Panc1 (cell line): ENCODE results near the gene ABL1. TPM values are rescaled to one million over a fixed set of nuclear protein-coding genes. Genes with fewer than 3 reads are reported as not detected.

Source experiments
- ATAC-seq: fragments of 200-7000 bp; cut with Tn5 transposase; 2 replicates; pipeline ENCODE4 v1.9.1; 2020; ENCODE audit warnings: mild to moderate bottlenecking, moderate library complexity
- BruUV-seq: library from RNA; stranded (reverse); fragments of 400-500 nt; replicated peaks from 2 replicates; lab custom pipeline; 2021; lab: Mats Ljungman, UMichigan
- CTCF ChIA-PET: fragments of 300-600 bp; sonication (Branson Sonifier 250); formaldehyde crosslinking; loops from one replicate; lab custom pipeline; 2022; ENCODE audit warnings: antibody characterized with exemption; lab: Charles Lee
- POLR2A ChIA-PET: fragments of 300-600 bp; sonication (Branson Sonifier 250); formaldehyde crosslinking; loops from one replicate; lab custom pipeline; 2022; ENCODE audit warnings: antibody characterized with exemption; lab: Charles Lee
- DNase-seq: peaks from one replicate; pipeline ENCODE4 v3.0.0-alpha.2; 2010; ENCODE audit warnings: low read depth, low spot score
- H3K27ac ChIP-seq: 2 replicates; pipeline ENCODE4 v1.5.1; 2011; ENCODE audit warnings: mild to moderate bottlenecking, low read length, inconsistent platforms
- H3K27me3 ChIP-seq: fragments of 200-500 bp; sonication (Bioruptor generic); 2 replicates; pipeline ENCODE4 v1.6.0; 2014; ENCODE audit warnings: low read length, inconsistent platforms; ENCODE audit not compliant: control insufficient read depth, insufficient read depth
- H3K36me3 ChIP-seq: fragments of 200-500 bp; sonication (Bioruptor generic); 2 replicates; pipeline ENCODE4 v1.5.1; 2014; ENCODE audit warnings: inconsistent platforms, mild to moderate bottlenecking, low read length, moderate library complexity; ENCODE audit not compliant: control insufficient read depth, insufficient read depth
- H3K4me1 ChIP-seq: 2 replicates; pipeline ENCODE4 v1.5.1; 2011; ENCODE audit warnings: inconsistent platforms, mild to moderate bottlenecking, low read length, moderate library complexity; ENCODE audit not compliant: control insufficient read depth, insufficient read depth
- H3K4me3 ChIP-seq, 2 experiments: 2 replicates each; pipeline ENCODE4 v1.5.1; 2011 to 2012; ENCODE audit warnings: low read depth in 2 of 2, low read length in 2 of 2, mild to moderate bottlenecking in 2 of 2, inconsistent platforms in 1 of 2, moderate library complexity in 1 of 2
- H3K9me3 ChIP-seq: fragments of 200-500 bp; sonication (Bioruptor generic); 2 replicates; pipeline ENCODE4 v1.5.1; 2014; ENCODE audit warnings: low read depth, mild to moderate bottlenecking, inconsistent platforms, low read length, moderate library complexity; ENCODE audit not compliant: control insufficient read depth, insufficient read depth
- CTCF ChIP-seq: fragments of 450-650 bp; IDR thresholded peaks from 2 replicates; pipeline ENCODE4 v1.5.1; 2017; ENCODE audit warnings: mild to moderate bottlenecking
- POLR2AphosphoS5 ChIP-seq: IDR thresholded peaks from 2 replicates; pipeline ENCODE4 v1.6.1; 2012; ENCODE audit warnings: mild to moderate bottlenecking, low read depth, low read length, moderate library complexity
- REST ChIP-seq, 2 experiments: IDR thresholded peaks; 2 replicates each; pipeline ENCODE4 v1.6.1; 2011 to 2012; ENCODE audit warnings: low read depth in 2 of 2, control low read depth in 1 of 2, low read length in 1 of 2, mild to moderate bottlenecking in 1 of 2, moderate library complexity in 1 of 2; ENCODE audit not compliant: insufficient read depth in 1 of 2
- SIN3A ChIP-seq: IDR thresholded peaks from 2 replicates; pipeline ENCODE4 v1.6.1; 2012; ENCODE audit warnings: low read depth, mild to moderate bottlenecking, low read length, moderate library complexity, borderline replicate concordance; ENCODE audit not compliant: insufficient read depth
- TCF7L2 ChIP-seq: IDR thresholded peaks from 2 replicates; pipeline ENCODE4 v1.6.1; 2011; ENCODE audit warnings: mild to moderate bottlenecking, low read depth, low read length, inconsistent platforms
- in situ Hi-C: cut with HindIII; loops from 2 replicates; pipeline ENCODE4 v1.10.0; 2016; ENCODE audit warnings: low sequenced_read_pairs, low pct_unique_long_range_greater_than_20kb
- intact Hi-C: fragments of 100-400 bp; cut with micrococcal nuclease; formaldehyde crosslinking; loops from one replicate; pipeline ENCODE4 v1.10.0; 2022; ENCODE audit not compliant: unreplicated experiment
- total RNA-seq: library from RNA; stranded (reverse); gene quantifications from one replicate; pipeline ENCODE4 v1.2.1, GENCODE V29; 2021; ENCODE audit not compliant: unreplicated experiment

ABL1 gene
- total RNA-seq, 1 experiment from 2014 or later = 48.4 TPM

DNA sequence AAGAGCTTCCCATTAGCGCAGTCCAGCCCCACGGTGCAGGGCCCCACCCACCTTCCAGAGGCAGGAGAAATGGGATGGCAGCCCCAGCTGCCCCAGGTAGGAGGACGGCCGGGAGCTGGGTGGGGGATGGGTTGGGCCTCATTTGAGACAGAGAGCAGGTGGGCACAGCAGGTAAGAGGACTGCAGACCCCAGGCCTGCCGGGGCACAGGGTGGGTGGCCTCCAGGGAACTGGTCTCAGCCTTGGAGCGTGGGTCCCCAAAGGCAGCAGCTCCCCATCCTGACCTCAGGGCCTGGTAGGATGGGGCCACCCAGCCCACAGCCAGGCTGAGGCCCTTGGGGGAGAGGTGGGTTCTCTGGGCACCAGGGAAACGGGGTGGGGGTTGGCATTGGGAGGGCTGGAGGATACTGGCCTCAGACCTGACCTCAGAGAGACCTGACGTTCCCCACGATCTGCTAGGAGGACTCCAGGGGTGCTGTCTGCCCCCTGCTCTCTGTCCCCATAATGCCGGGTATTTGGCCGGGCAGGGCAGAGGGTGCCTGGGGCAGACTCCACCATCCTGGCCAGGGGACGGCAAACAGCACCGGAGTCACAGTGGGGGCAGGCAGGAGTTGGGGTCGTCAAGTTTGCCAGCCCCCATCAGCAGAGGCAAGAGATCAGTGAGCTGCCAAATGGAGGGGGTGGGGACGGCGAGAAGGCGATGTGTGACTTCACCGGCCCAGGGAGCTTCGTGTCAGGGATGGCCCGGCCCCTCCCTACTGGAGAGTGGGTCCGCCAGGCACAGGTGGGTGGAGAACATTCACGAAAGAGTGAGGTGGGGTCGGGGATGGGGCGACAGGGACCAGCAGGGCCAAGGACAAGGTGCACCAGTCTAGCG, 68.4 kb downstream of the ABL1 start:
- BruUV-seq = no TSS peak

More for the DNA sequence above, 68.4 kb downstream of the ABL1 start:
- CTCF ChIA-PET = no interaction called here
- H3K27me3 ChIP-seq = no peaks in the 10 kb centered on the region
- H3K36me3 ChIP-seq = no peaks in the 10 kb centered on the region
- in situ Hi-C loops (no loop called here), intact Hi-C loops (no loop called here)
- POLR2A ChIA-PET = no interaction called here
- ATAC-seq (no peak), DNase-seq (no peak)
- H3K4me1 ChIP-seq = no peaks in the 10 kb centered on the region
- no peak overlapping the region for H3K27ac ChIP-seq
- H3K9me3 ChIP-seq = no peaks in the 10 kb centered on the region
- no peak overlapping the region for H3K4me3 ChIP-seq
- TF ChIP-seq POLR2AphosphoS5 (no peak), REST (IDR thresholded peaks at IDR 0.05; ENCODE audit: insufficient read depth in 1 of 2, low read depth in 2 of 2, low read length in 1 of 2) (no peak), SIN3A (no peak), TCF7L2 (no peak), CTCF (no peak)
